HCEC 1CT (cell line): Measurements from ENCODE around the gene TTLL7.
A peak's percentile ranks its signal among the peaks of the same experiment; 100 is the strongest.
"Not testable (repeated sequence)": the region's sequence is repeated elsewhere in the genome, so short reads cannot be mapped to it uniquely, and the experiment has no call there.

Experiments used
- DNase-seq: peaks from one replicate; pipeline ENCODE4 v3.0.0-alpha.2; 2017

TTLL7 gene

GRCh38 chr1:83994111-83994510 lies 4.8 kb downstream of the TTLL7 start:
- no peak for DNase-seq

DNA sequence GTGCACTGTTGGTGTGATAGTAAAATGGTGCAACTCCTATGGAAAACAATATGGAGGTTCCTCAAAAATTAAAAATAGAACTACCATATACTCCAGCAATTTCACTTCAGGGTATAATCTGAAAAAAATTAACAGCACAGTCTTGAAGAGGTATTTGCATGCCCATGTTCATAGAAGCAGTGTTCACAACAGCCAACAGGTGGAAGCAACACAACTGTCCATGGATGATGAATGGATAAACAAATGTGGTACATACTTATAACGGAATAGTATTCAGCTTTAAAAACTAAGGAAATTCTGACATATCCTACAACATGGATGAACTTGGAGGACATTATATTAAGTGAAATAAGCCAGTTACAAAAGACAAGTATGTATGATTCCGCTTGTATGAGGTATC lies 8.2 kb downstream of the TTLL7 start:
- no peak for DNase-seq

- no peak for DNase-seq
Observed at GRCh38 chr1:83985048-83985447, 13.9 kb downstream of the TTLL7 start.

DNA sequence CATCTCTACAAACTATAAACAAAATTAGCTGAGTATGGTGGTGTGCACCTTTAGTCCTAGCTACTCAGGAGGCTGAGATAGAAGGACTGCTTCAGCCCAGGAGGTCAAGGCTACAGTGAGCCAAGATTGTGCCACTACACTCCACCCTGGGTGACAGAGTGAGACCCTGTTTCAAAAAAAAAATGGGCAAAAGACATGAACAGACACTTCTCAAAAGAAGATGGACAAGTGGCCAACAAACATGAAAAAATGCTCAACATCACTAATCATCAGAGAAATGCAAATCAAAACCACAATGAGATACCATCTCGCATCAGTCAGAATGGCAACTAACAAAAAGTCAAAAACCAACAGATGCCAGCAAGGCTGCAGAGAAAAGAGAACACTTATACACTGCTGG lies 15.0 kb downstream of the TTLL7 start:
- not testable (repeated sequence) for DNase-seq

- no peak for DNase-seq
Observed at GRCh38 chr1:83978056-83978455, 20.9 kb downstream of the TTLL7 start.

- no peak for DNase-seq
Observed at GRCh38 chr1:83976920-83977319, 22.0 kb downstream of the TTLL7 start.

DNA sequence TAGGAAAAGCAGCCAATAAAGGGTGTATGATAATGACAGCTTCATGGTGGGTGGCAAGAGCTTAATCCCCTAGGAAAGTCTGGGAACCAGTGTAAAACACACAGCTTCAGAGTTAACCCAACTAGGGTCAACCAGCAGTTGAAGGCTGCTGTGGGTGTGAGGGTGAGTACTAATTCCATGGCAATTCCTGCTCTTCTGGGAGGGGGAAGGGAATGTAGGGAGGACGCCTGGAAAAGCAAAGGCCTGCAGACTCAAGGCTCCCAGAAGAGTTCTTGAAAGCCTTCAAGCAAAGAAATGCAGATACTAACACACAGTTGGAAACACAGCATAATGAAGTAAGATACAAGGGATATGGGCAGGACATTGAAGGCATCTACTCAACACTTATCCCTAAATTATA lies 28.1 kb downstream of the TTLL7 start:
- DNase-seq: no peak

GRCh38 chr1:83970114-83970513 lies 28.8 kb downstream of the TTLL7 start:
- DNase-seq: no peak

- DNase-seq: peak; percentile 33
Observed at GRCh38 chr1:83967336-83967735, 31.6 kb downstream of the TTLL7 start.

GRCh38 chr1:83964153-83964552 lies 34.8 kb downstream of the TTLL7 start:
- DNase-seq: no peak

GRCh38 chr1:83961571-83962295 lies 37.2 kb downstream of the TTLL7 start:
- DNase-seq: no peak

DNA sequence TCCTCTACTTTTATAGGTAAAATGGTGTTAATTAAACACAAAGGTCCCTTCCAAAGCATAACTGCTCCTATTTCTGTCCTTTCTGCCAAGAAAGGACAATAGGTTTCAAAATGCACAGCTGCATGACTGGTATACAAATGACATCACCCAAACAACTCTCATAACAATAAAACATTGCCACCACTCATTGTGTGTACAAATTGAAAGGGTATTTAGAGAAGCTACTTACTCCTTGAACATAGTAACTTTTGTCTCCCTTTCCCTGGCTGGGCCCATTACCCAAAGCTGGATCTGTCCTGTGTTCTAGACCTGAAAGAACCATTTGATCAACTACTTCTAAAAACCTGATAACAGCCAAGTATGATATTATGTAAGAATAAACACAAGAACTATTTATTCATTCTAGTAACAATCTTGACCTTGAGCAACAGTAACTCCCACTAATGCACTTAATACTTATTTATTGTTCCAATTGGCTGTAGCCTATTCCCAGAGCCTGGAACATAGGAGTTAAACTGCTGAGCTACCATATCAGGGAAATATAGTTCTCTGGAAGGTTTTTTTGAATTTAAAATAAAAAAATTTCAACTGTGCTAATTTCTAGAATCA lies 38.2 kb downstream of the TTLL7 start:
- DNase-seq: no peak

DNA sequence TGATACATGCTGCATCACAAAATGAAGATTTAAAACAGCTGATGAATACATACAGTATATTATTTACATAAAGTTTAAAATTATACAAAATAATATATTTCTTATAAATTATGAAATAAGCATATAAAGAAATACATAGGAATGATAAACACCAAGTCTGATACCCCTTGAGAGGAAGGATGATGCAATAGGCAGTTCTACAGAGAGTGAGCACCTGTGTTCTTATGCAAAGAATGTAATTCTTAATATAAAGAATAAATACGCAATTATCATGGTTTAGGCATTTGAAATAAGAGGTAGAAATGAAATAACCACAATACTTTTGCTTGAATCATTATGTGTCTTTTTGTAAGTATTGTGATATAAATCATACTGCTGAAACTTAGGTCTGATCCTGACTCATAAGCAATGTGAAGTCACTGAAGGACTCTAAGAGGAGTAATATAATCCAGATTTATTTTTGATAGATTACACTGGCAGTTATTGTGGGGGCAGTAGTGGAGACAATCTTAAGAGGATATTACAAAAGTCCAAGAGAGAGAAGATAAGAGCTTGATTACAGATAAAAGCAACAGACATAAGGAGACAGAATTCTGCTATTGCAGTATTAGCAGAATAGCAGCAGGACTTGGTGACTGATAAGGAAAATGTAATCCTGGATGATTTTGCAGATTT lies 39.0 kb downstream of the TTLL7 start:
- DNase-seq: peak; percentile 74

- peak; percentile 1 for DNase-seq
Observed at GRCh38 chr1:83958704-83959103, 40.2 kb downstream of the TTLL7 start.

DNA sequence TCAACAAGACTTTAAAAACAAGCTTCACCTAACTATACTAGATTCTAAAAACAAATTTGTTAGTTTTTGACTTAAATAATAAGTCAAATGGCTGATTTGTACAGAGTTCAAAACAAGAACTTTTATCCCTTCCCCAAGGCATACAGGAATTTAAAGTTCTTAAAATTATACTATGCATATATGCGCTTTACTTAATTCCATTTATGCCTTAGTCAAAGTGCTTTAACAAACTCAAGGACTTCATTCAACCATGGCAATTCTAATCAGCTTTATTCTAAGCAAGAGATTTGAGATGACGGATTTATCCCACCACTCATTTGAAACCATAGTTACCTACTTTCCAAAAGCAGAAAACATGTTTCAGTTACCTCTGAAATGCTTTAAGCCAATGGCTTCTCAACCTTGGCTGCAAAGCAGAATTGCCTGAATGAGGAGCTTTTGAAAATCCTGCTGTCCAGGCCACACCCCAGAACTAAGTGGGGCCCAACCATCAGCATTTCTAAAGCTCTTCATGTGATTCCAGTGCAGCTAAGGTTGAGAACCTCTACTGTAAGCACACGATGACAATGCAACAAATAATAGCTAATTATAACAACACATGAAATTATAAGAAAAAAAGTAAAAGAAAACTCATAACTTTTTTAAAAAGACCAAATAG lies 44.6 kb downstream of the TTLL7 start:
- DNase-seq: no peak

DNA sequence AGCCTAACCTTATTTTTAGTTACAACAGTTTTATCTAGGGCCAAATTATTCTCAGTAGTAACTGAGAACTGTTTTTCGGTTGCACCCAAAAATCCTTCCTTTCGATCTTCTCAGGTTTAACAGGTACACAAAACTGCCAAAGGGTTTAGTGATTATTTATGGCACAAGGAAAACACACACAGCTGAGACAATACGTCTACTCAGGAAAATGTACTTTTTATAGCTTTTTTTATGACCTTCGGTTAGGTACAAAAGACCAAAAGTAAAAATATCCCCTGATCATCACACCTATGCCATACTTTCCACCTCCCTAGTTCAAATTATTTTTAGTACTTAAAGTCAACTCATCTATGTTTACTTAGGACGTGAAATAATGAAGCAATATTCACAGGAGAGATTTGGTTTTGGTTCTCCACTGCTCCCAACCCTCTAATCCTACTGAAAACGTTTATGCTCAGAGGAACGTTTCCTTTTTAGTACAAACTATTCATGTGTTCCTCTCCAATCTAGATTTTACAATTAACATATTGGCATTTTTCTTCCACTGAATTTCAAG lies 48.7 kb downstream of the TTLL7 start:
- DNase-seq: no peak

- peak; percentile 3 for DNase-seq
Observed at GRCh38 chr1:83942914-83943313, 56.0 kb downstream of the TTLL7 start.

DNA sequence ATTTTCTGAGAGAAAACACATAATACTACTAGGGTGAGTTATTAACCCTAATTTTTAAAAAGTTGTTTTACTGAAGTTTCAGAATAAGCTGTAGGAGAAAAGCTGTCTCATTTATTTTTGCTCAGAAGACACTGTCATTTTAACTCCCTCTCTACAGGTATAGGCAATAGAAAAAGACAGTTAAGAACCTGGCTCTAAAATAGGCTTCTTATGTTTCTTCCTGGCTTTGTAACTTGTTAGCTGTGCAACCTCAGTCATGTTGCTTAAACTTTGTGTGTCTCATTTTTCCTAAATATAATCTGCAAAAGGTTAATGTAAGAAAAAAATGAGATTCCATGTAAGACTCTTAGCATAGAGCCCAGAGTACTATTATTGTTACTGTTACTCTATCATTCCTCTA lies 64.4 kb downstream of the TTLL7 start:
- DNase-seq: no peak

DNA sequence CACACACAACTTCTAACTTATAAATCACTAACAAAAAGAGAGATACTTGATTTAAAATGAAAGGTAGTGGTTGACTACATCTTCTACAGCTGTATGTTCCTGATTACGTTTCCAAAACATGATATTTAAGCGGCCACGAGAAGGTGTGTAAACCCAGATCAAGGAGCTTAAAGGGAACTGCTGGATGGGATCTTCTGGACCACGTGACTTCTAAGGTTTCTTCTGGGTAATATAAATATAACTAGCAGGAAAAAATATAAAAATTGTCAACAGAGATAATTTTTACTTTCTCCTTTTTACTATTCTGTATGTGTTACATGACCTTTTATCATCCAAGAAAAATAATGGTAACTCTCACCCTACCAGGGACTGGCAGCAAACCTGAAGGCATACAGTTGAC lies 66.2 kb downstream of the TTLL7 start:
- no peak for DNase-seq

- DNase-seq: no peak
Observed at GRCh38 chr1:83932281-83932680, 66.7 kb downstream of the TTLL7 start.

- peak; percentile 31 for DNase-seq
Observed at GRCh38 chr1:83931658-83932253, 67.2 kb downstream of the TTLL7 start.

GRCh38 chr1:83929184-83929583 lies 69.7 kb downstream of the TTLL7 start:
- peak; percentile 63 for DNase-seq

DNA sequence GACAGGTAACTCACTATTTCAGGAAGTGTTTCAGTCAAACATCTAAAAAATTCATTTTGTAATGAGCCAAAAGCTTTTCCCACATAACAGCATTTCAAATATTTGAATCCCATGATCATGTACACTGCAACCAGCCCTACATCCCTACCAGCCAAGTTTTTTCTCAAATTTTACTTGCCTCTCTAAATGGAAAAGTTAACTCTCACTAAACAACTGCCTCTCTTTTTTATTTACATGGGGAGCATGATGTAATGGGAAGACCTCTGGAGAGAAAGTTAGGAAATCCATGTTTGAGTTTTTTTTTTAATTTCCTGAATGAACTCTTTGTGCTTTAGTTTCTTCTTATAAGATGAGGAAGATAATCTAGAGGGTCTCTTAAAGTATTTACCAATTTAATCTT lies 70.5 kb downstream of the TTLL7 start:
- no peak for DNase-seq
